Activated CD4-positive, CD25-positive, alpha-beta regulatory T cell treated with anti-CD3 and anti-CD28 coated beads, Interleukin-2, amount 50 U/mL, for 24 hours (primary cell): ENCODE measurements around the gene ZNF160.
"Not testable (repeated sequence)": the region's sequence is repeated elsewhere in the genome, so short reads cannot be mapped to it uniquely, and the experiment has no call there.

Source experiments
- ATAC-seq, 2 donors: fragments of 150-1000 bp; cut with Tn5 transposase; one replicate each; pipeline ENCODE4 v1.10.0; 2021; ENCODE audit warnings: mild to moderate bottlenecking in 1 of 2, moderate library complexity in 1 of 2

Gene ZNF160

DNA sequence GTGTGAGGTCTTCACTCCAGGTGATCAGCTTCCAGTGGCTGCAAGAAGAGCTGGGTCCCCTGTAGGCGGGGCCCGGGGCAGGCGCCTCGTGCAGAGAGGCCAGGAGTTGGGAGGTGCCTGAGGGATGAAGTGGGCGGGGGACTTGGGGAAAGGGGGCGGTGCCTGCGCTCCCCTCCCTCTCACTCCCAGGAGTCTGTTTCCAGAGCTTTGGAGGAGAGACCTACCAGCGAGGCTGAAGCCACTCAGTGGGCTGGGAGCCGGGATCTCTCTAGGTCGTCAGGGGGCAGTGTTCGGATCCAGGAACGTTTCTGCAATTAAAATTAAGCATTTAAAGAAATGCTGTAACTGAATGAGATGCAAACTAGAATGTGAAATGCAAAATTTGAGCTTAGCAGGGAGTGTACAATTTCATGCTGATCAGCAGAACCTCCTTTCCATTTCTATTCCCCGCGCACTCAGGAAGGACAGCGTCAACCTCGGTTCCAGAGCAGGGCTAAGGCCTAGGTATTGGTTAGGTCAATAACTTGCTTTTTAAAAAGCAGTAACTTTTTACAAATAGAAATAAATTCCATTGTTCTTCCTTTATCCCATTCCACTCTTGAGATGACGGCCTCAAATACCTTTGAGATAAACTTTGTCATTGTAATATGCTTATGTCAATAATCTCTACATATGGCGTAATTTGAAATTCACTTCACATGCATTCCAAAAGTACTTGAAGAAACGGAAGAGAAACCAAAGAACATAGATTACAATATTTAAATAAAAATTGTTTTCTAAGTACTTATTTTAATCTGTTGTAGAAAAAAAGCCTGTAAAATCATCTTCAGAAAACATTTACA lies 11.6 kb downstream of the ZNF160 start:
- ATAC-seq = no peak

DNA sequence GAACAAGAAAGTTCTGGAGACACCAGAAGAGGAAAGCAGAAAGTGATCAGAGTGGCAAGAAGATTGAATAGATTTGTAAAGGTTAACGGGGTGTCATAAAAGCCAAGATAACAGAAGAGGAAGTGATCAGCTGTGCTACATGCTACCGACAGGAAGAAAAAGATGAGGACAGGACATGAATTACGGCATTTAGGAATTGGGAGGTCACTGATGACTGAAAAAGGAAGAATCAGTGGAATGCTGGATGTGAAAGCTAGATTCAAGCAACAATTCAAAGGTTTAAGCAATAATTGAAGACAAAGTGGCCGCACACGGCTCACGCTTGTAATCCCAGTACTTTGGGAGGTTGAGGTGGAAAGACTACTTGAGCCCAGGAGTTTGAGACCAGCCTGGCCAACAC lies 15.1 kb downstream of the ZNF160 start:
- no peak for ATAC-seq

DNA sequence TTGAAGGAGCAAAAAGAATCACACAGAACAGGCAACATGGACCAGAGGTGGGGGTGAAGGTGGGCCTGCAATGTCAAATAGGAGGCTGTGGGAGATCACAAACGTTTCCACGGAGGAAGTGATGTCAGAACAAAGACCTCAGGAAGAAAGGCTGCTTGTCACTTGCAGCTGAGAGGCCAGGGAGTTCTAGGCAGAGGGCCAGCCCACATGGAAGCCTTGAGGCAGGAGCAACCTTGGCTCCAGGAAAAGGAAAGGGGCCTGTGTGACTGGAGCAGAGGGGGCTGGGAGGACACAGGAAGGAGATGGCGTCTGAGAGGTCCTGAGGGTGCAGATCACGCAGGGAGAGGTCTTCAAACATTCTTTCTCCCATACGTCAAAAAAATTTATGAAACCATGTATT lies 16.3 kb downstream of the ZNF160 start:
- no peak for ATAC-seq

DNA sequence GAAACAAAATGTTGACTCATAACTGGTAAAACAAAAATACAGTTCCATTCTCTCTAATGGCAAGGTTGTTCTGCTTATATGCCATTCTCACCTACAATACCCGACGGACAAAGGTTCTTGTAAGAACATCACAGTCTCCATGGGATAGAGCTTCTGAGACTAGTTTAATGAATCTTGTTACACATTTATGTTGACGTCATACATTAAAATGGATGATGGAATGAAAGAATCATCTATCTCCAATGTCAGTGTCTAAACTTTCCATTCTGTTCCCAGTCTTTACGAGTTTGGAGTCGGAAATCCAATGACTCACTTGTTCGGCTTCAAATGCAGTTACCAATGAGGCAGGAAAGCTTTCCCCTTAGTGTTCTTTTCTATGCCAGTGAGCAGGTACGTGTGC lies 17.7 kb downstream of the ZNF160 start:
- ATAC-seq = no peak

DNA sequence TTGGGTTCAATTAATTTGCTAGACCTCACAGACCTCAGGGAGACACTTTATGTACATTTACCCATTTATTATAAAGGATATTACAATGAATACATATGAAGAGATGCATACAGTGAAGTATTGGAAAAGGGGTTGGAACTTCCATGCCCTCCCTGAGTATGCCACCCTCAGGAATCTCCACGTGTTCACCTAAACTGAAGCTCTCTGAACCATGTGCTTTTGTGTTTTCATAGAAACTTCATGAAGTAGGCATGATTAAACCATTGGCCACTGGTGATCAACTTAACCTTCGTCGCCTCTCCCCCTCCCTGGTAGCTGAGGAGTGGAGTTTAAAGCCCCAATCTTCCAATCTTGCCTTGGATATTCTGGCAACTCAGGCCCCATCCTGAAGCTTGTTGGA lies 20.3 kb downstream of the ZNF160 start:
- ATAC-seq = no peak

DNA sequence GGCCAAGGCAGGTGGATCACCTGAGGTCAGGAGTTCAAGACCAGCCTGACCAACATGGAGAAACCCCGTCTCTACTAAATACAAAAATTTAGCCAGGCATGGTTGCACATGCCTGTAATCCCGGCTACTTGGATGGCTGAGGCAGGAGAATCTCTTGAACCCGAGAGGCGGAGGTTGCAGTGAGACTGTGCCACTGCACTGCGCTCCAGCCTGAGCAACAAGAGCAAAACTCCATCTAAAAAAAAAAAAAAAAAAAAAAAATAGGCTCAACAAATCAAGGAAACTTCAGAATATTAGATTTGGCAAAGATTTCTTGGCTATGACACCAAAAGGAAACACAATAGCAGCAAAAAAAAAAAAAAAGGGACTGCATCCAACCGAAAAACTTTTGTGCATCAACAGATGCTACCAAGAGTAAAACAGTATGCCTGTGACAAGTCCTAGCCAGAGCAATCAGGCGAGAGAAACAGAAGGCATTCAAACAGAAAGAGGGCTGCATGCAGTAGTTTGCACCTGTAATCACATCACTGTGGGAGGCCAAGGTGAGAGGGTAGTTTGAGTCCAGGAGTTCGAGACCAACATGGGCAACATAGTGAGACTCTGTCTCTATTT lies 23.8 kb downstream of the ZNF160 start:
- ATAC-seq = no peak

DNA sequence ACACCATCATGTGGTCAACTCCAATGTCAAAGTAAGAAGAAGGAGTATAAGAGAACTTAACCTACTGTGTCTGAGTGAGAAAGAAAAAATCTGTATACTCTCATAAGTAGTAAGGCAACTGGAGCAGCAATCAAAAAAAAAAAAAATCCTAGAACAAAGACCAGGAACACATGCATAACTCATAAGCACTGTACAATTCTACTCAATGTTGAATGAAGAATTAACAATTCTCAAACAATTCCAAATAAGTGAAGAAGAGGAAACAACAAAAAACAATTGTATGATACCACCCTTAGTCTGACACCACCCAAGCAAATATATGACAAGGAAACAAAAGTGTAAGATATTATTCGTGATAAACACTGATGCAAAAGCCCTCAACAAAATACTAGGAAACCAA lies 24.6 kb downstream of the ZNF160 start:
- no peak for ATAC-seq

DNA sequence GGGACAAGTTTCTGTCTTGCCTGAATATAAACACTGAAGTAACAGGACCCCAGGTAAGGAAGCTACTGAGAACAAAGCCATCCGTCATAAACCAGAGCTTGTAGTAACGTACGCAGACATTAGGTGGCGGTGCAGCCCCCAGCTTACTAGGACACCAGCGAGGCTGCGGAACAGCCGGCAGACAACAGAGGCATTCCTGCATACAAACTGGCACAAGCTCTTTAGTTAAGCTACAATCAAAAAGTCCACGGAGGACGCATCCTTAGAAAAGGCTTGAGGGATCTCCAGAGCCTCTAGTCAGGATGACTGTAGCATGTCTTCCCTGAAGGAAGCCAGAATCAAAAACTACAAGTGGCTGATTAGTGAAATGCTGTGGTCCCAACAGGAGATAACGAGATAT lies 26.2 kb downstream of the ZNF160 start:
- no peak for ATAC-seq

DNA sequence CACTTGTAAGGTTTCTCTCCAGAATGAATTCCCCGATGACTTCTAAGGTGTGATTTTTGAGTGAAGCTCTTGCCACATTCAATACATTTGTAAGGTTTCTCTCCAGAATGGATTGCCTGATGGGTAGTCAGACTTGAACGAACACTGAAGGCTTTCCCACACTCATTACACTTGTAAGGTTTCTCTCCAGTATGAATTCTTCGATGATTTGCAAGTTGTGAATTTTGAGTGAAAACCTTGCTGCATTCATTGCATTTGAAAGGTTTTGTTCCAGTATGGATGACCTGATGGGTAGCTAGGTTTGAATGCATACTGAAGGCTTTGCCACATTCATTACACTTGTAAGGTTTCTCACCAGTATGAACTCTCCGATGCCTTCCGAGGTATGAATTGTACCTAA lies 34.4 kb downstream of the ZNF160 start:
- no peak for ATAC-seq

DNA sequence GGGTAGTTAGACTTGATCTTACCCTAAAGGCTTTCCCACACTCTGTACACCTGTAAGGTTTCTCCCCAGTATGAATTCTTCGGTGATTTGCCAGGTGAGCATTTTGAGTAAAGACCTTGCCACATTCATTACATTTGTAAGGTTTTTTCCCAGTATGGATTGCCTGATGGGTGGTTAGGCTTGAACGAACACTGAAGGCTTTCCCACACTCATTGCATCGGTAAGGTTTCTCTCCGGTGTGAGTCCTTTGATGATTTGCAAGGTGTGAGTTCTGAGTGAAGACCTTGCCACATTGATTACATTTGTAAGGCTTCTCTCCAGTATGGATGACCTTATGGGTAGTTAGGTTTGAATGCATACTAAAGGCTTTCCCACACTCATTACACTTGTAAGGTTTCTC lies 35.0 kb downstream of the ZNF160 start:
- ATAC-seq = no peak

DNA sequence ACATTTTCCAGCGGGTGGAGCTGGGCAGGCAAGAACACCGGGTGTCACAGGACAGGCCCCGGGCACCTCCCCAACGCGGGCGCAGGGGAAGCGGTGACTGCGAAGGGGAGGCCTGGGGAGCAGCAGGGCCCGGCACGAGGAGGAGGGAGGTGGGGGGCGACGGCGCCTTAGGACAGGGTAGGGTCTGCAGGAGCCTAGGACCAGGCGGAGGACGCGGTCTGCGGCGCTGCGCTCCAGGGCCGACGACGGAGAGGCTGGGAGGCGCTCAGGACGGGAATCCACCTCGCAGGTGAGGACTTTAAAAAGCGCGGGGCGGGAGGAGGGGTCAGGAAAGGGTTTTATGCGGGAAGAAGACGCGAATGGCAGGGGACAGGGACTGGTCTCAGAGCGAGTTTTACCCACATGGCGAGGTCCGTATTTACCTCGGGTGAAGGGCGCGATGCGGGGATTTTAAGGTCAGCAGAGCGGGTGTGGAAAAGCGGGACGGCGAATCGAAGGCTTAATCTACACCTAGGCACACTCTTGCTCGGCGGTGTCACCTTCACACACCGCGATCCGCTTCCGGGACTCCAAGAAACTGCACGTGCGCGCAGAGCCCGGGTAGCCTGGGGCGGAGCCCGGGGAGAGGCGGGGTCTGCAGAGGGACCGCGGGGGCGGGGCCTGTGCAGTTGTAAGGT lies 45.2 kb downstream of the ZNF160 start:
- ATAC-seq = no peak

DNA sequence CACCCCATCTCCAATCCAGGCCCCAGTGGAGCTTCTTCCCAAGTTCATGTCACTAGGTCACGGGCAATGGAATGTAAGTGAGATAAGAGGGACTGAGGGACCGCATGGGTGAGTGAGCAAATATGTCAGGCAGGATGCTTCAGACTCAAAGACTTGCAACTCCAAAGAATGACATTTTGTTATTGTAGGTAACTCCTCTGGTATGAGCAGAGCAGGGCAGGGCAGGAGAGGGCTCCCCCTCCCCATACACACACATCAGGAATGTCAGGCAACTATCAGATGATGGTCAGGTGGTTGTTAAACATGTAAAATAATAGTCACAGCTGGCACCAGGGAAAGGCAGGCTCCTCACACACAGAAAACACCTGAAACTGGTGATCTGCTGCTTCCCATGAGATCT lies 48.1 kb downstream of the ZNF160 start:
- no peak for ATAC-seq

DNA sequence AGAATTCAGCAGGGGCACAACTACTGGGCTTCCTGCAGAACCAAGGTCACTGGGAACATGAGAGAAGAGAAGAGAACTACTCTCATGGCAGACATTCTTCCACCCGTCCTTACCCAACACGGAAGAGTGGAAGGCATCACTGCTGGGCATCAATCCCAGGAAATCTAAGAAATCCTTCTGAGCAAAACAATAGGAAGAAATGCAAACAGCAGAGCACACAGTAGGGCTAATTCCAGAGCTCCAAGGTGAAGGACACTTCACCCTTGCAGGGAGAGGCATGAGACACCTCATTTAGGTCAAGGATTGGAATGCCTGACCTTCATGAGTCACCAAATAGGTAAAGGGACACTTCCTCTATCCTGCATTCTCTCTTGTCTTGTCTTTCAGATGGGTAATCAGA lies 55.8 kb downstream of the ZNF160 start:
- no peak for ATAC-seq

DNA sequence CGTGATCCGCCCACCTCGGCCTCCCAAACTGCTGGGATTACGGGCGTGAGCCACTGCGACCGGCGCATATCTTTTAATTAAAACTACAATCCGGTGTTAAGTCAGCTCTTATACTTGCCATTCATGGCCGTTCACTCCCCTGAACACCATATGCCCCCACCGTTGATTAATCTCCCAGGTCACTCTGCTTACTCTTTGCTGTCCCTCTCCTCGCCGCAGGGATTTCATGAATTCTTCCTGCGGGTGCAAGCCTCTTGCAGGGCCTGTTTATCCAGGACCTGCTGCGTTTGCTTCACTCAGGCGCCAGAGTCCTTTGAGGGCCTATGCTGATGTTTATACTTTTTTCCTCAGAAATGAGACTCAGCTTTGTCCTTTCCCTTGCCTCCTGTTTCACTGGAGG lies 57.7 kb downstream of the ZNF160 start:
- no peak for ATAC-seq

DNA sequence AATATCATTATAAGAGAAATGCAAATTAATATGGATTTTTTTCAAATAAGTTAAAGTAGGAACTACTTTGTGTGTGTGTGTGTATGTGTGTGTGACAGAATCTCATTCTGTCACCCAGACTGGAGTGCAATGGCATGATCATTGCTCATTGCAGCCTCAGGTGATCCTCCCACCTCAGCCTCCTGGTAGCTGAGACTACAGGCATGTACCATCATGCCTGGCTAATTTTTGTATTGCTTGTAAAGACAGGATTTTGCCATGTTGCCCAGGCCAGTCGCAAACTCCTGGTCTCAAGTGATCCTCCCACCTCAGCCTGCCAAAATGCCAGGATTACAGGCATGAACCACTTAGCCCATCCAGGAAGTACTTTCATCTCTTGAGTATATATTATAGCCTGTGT lies 61.9 kb downstream of the ZNF160 start:
- ATAC-seq = no peak

DNA sequence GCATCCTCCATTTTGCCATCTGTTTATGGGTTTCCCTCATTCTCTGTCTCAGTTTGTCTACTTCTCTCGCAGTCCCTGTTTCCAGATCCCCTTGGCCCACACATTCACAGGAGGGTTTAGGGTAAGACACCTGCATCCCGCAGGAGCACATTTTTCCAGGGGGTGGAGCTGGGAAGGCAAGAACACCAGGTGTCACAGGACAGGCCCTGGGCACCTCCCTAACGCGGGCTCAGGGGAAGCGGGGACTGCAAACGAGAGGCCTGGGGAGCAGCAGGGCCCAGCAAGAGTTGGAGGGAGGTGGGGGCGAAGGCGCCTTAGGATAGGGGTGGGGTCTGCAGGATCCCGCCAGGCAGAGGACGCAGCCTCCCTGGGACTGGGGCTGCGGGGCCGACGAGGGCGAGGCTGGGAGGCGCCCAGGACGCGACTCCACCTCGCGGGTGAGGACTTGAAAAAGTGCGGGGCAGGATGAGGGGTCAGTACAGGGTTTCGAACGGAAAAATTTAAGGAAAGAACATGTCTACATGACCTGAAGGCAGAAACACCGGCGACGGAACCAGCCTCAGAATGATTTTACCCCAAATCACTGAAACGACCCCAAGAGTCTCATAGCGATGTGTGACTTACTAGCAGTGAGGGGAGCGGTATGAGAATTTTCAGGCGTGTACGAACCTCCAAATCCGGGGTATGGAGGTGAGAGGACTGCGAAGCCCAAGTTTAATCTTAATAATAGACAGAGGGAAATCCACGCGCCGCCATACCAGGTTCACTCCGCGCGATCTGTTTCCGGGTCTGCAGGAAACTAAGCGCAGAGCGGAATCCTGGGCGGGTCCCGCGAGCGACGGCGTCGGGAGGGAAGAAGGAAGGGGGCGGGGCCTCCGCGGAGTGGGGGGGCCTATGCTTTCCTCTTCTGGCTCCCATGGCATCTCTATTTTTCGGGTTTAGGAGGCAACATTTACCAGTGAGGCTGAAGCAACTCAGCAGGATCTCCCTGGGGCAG lies 65.8 kb downstream of the ZNF160 start:
- no peak for ATAC-seq

DNA sequence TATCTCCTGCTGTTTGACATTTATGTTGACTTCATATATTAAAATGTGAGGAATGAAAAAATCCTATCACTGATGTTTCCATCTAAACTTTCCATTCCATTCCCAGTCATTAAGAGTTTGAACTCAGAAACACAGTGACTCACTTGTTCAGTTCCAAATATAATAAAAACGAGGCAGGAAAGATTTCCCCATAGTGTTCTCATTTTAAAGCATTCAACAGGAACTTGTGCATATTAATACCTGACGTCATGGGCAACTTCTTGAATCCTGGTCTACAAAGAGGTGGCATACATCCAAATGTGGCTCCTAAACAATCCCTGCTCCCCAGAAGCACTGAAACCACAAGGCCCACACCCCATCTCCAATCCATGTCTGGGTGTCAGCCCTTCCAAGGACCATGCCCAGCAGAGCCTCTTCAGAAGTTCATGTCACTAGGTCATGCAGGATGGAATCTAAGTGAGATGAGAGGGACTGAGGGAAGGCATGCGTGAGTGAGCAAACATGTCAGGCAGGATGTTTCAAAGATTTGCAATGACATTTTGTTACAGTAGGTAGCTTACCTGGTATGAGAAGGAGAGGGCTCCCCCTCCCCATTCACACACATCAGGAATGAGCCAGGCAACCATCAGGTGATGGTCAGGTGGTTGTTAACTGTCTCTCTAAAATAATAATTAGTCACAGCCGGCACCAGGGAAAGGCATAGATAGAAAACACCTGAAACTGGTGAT lies 68.1 kb downstream of the ZNF160 start:
- ATAC-seq = no peak

DNA sequence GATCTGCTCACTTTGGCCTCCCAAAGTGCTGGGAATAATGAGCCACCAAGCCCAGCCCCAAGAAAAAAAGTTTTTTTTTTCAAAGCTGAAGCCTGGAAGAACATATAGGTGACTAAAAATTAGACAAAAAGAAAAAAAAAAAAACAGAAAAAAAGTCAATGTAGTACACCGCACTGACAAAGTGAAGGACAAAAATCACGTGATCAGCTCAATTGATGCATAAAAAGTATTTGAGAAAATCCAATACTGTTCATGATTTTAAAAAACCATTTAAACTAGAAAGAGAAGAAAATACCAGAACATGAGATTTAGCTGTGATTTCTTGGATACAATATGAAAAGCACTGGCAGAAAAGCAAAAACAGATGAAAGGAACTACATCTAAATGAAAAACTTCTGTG lies 69.2 kb downstream of the ZNF160 start:
- ATAC-seq = no peak

DNA sequence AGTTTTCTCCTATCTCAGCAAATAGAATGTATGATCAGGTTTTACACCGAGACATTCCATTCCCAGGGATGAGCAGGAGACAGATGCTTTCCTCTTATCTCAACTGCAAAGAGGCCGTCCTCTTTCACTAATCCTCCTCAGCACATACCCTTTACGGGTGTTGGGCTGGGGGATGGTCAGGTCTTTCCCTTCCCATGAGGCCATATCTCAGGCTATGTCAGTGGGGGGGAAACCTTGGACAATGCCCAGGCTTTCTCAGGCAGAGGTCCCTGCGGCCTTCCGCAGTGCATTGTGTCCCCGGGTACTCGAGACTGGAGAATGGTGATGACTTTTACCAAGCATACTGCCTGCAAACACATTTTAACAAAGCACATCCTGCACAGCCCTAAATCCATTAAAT lies 74.9 kb downstream of the ZNF160 start:
- not testable (repeated sequence) for ATAC-seq

DNA sequence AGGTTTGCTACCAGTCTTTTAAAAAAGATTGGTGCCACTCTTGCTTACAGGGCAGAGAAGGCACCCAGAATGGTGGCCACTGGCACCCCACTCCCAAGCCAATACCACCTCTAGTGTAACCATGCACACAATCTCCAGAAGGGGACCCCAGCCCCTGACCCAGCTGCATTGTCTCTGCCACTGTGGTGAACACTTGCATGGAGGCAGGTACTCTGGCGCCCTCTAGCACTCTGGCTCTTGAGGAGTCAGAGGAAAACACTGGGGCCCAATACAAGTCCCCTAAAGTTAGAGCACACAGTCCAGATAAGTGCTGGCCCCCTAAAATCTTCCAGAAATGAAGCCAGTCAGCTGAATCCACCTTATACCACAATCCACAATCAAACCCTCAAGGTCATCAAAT lies 83.5 kb downstream of the ZNF160 start:
- ATAC-seq = no peak
